ENCODE results near the gene EIF4EBP3. TPM values are rescaled to one million over a fixed set of nuclear protein-coding genes. Genes with fewer than 3 reads are reported as not detected.
A peak's percentile ranks its signal among the peaks of the same experiment; 100 is the strongest.

The EIF4EBP3 gene
- total RNA-seq, 1 donor from 2014 or later: 21.4 TPM

GRCh38 chr5:140567136-140567818 is 19.8 kb downstream of the EIF4EBP3 start:
- Histone ChIP-seq H3K4me3 (no peak overlapping the region), H3K27me3 (no peaks in the 10 kb centered on the region), H3K4me1 (peaks cover 52% of the 10 kb centered on the region), H3K9me3 (no peaks in the 10 kb centered on the region), H3K36me3 (peaks cover 17% of the 10 kb centered on the region), H3K27ac (no peak overlapping the region)
- intact Hi-C loops (cut with DNase I): loop anchor here (10.0 kb wide), 1 partner anchor 68 kb away; the partner anchor contains the start of genes CD14 and TMCO6
- TF ChIP-seq CTCF (IDR thresholded peaks at IDR 0.05): no peak
- DNase-seq: peak; percentile 67
- ATAC-seq: no peak

GRCh38 chr5:140567871-140568270 is 20.4 kb downstream of the EIF4EBP3 start:
- Histone ChIP-seq H3K9me3 (no peaks in the 10 kb centered on the region), H3K36me3 (peaks cover 17% of the 10 kb centered on the region), H3K27ac (peak overlapping the region; percentile 86), H3K27me3 (no peaks in the 10 kb centered on the region), H3K4me1 (peaks cover 53% of the 10 kb centered on the region), H3K4me3 (no peak overlapping the region)
- TF ChIP-seq CTCF (IDR thresholded peaks at IDR 0.05): no peak
- ATAC-seq (no peak), DNase-seq (peak; percentile 62)
- intact Hi-C loops (cut with DNase I): loop anchor here (10.0 kb wide), 1 partner anchor 67 kb away; the partner anchor contains the start of genes CD14 and TMCO6

GRCh38 chr5:140568443-140569063 is 21.1 kb downstream of the EIF4EBP3 start:
- Histone ChIP-seq H3K4me3 (no peak overlapping the region), H3K27me3 (no peaks in the 10 kb centered on the region), H3K36me3 (peaks cover 17% of the 10 kb centered on the region), H3K27ac (peak overlapping the region; percentile 86), H3K4me1 (peaks cover 50% of the 10 kb centered on the region), H3K9me3 (no peaks in the 10 kb centered on the region)
- DNase-seq (peak; percentile 38), ATAC-seq (no peak)
- TF ChIP-seq CTCF (IDR thresholded peaks at IDR 0.05): no peak
- intact Hi-C loops (cut with DNase I): loop anchor here (10.0 kb wide), 1 partner anchor 66 kb away; the partner anchor contains the start of genes CD14 and TMCO6

GRCh38 chr5:140569197-140569596 is 21.7 kb downstream of the EIF4EBP3 start:
- no peak for DNase-seq
- TF ChIP-seq CTCF (IDR thresholded peaks at IDR 0.05): no peak
- ATAC-seq: no peak
- Histone ChIP-seq H3K27ac (peak overlapping the region; percentile 86), H3K27me3 (no peaks in the 10 kb centered on the region), H3K4me3 (peak overlapping the region; percentile 12), H3K9me3 (no peaks in the 10 kb centered on the region), H3K4me1 (peaks cover 54% of the 10 kb centered on the region), H3K36me3 (peaks cover 17% of the 10 kb centered on the region)
- intact Hi-C loops (cut with DNase I): loop anchor here (10.0 kb wide), 1 partner anchor 66 kb away; the partner anchor contains the start of genes CD14 and TMCO6

GRCh38 chr5:140570058-140570457 is 22.6 kb downstream of the EIF4EBP3 start:
- ATAC-seq: no peak
- Histone ChIP-seq H3K27ac (peak overlapping the region; percentile 86), H3K4me3 (no peak overlapping the region), H3K36me3 (peaks cover 17% of the 10 kb centered on the region), H3K27me3 (no peaks in the 10 kb centered on the region), H3K9me3 (no peaks in the 10 kb centered on the region), H3K4me1 (peaks cover 60% of the 10 kb centered on the region)
- peak; percentile 53 for DNase-seq
- intact Hi-C loops (cut with DNase I): no loop called here
- TF ChIP-seq CTCF (IDR thresholded peaks at IDR 0.05): no peak
